HEK293 (cell line): ENCODE results near the gene REV3L.

ENCODE experiments used
- BCL11B ChIP-seq: fragments of 450-650 bp; formaldehyde crosslinking; IDR thresholded peaks from 2 replicates; pipeline ENCODE4 v1.5.1; 2016; ENCODE audit warnings: low read depth, missing biosample characterization, missing genetic modification characterization
- EGR2 ChIP-seq: fragments of 450-650 bp; formaldehyde crosslinking; IDR thresholded peaks from 2 replicates; pipeline ENCODE4 v1.5.1; 2016; ENCODE audit warnings: low read depth, missing biosample characterization, missing genetic modification characterization
- GLIS1 ChIP-seq: fragments of 450-650 bp; formaldehyde crosslinking; IDR thresholded peaks from 2 replicates; pipeline ENCODE4 v1.5.1; 2016; ENCODE audit warnings: missing biosample characterization, missing genetic modification characterization
- GLIS2 ChIP-seq: fragments of 450-650 bp; formaldehyde crosslinking; IDR thresholded peaks from 2 replicates; pipeline ENCODE4 v1.5.1; 2016; ENCODE audit warnings: missing biosample characterization, missing genetic modification characterization
- HOXC10 ChIP-seq: sonication (generic); formaldehyde crosslinking; IDR thresholded peaks from 2 replicates; pipeline ENCODE4 v1.8.1; 2023; ENCODE audit warnings: mild to moderate bottlenecking, missing genetic modification reagents
- KLF10 ChIP-seq: fragments of 450-650 bp; IDR thresholded peaks from 2 replicates; pipeline ENCODE4 v1.5.1; 2018; ENCODE audit warnings: missing biosample characterization, mild to moderate bottlenecking, missing genetic modification characterization
- REPIN1 ChIP-seq: fragments of 450-650 bp; formaldehyde crosslinking; IDR thresholded peaks from 2 replicates; pipeline ENCODE4 v1.5.1; 2017; ENCODE audit warnings: missing biosample characterization, missing genetic modification characterization, low read depth
- SP3 ChIP-seq: fragments of 450-650 bp; formaldehyde crosslinking; IDR thresholded peaks from 2 replicates; pipeline ENCODE4 v1.5.1; 2016; ENCODE audit warnings: missing biosample characterization, missing genetic modification characterization
- ZBTB20 ChIP-seq: fragments of 450-650 bp; formaldehyde crosslinking; IDR thresholded peaks from 2 replicates; pipeline ENCODE4 v1.5.1; 2016; ENCODE audit warnings: missing biosample characterization, missing genetic modification characterization
- ZBTB8A ChIP-seq: fragments of 450-650 bp; formaldehyde crosslinking; IDR thresholded peaks from 2 replicates; pipeline ENCODE4 v1.5.1; 2016; ENCODE audit warnings: missing biosample characterization, missing genetic modification characterization
- ZNF140 ChIP-seq: fragments of 450-650 bp; formaldehyde crosslinking; IDR thresholded peaks from 2 replicates; pipeline ENCODE4 v1.5.1; 2016; ENCODE audit warnings: missing biosample characterization, missing genetic modification characterization
- ZNF324 ChIP-seq: fragments of 450-650 bp; formaldehyde crosslinking; IDR thresholded peaks from 2 replicates; pipeline ENCODE4 v1.5.1; 2016; ENCODE audit warnings: missing biosample characterization, missing genetic modification characterization
- ZNF561 ChIP-seq: fragments of 450-650 bp; IDR thresholded peaks from 2 replicates; pipeline ENCODE4 v1.5.1; 2018; ENCODE audit warnings: missing biosample characterization, missing genetic modification characterization, borderline replicate concordance
- ZNF596 ChIP-seq: fragments of 450-650 bp; IDR thresholded peaks from 2 replicates; pipeline ENCODE4 v1.5.0; 2018; ENCODE audit warnings: missing biosample characterization, mild to moderate bottlenecking, missing genetic modification characterization, moderate library complexity
- ZNF629 ChIP-seq: fragments of 450-650 bp; formaldehyde crosslinking; IDR thresholded peaks from 2 replicates; pipeline ENCODE4 v1.5.1; 2017; ENCODE audit warnings: missing biosample characterization, missing genetic modification characterization
- ZNF785 ChIP-seq: fragments of 450-650 bp; formaldehyde crosslinking; IDR thresholded peaks from 2 replicates; pipeline ENCODE4 v1.5.1; 2016; ENCODE audit warnings: missing biosample characterization, missing genetic modification characterization
- ZXDB ChIP-seq: fragments of 450-650 bp; formaldehyde crosslinking; IDR thresholded peaks from 2 replicates; pipeline ENCODE4 v1.5.1; 2016; ENCODE audit warnings: missing biosample characterization, missing genetic modification characterization
- TF ChIP-seq, protein P1 (sequence below): fragments of 450-650 bp; formaldehyde crosslinking; IDR thresholded peaks from 2 replicates; pipeline ENCODE4 v1.5.1; 2017; ENCODE audit warnings: missing biosample characterization, missing genetic modification characterization
- TF ChIP-seq, protein P2 (sequence below): fragments of 450-650 bp; formaldehyde crosslinking; IDR thresholded peaks from 2 replicates; pipeline ENCODE4 v1.5.1; 2016; ENCODE audit warnings: missing biosample characterization, missing genetic modification characterization
- TF ChIP-seq, protein P3 (sequence below): fragments of 450-650 bp; formaldehyde crosslinking; IDR thresholded peaks from 2 replicates; pipeline ENCODE4 v1.5.1; 2017; ENCODE audit warnings: missing biosample characterization, missing genetic modification characterization
- TF ChIP-seq, protein P4 (sequence below): fragments of 450-650 bp; formaldehyde crosslinking; IDR thresholded peaks from 2 replicates; pipeline ENCODE4 v1.5.1; 2016; ENCODE audit warnings: missing biosample characterization, missing genetic modification characterization
- TF ChIP-seq, protein P5 (sequence below): fragments of 450-650 bp; formaldehyde crosslinking; IDR thresholded peaks from 2 replicates; pipeline ENCODE4 v1.5.1; 2016; ENCODE audit warnings: missing biosample characterization, missing genetic modification characterization
- TF ChIP-seq, protein P6 (sequence below): fragments of 450-650 bp; formaldehyde crosslinking; IDR thresholded peaks from 2 replicates; pipeline ENCODE4 v1.5.1; 2017; ENCODE audit warnings: missing biosample characterization, mild to moderate bottlenecking, missing genetic modification characterization, moderate library complexity
- TF ChIP-seq, protein P7 (sequence below): fragments of 450-650 bp; formaldehyde crosslinking; IDR thresholded peaks from 2 replicates; pipeline ENCODE4 v1.5.1; 2016; ENCODE audit warnings: missing biosample characterization, missing genetic modification characterization

The REV3L gene

DNA sequence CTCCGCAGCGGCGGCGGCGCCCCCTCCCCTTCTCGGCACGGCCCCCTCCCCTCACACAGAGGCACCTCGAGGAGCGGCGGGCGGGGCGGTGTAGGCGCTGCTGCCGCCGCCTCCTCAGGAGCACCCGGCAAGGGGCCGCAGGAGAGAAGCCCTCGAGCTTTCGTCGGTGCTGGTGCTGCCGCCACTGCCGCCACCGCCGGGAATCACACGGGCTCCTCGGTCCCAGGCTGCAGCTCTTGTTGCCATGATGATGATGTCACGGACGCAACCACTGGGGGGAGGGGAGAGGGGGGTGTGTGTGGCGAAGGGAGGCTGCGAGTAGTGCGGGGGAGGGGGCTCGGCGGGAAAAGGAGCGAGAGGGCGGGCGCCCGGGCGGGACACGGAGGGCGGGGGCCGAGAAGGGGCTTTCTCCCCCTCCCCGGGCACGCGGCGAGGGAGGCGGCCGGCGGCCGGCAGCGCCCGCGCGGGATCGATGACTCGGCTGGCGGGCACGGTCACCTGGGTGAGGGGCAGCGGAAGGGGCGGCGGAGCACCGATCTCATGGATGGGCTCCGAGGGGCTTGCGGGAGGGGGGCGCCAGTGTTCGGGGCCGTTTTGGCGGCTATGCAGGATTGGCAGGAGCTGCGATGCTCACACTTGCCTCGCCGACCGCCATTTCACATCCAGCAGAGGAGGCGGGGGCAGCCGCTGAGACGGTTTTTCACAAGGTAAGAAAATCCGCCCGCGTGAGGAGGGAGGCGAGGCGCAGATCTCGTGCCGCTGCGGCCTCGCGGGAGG lies at the start of gene REV3L (continued):
- peak; percentile 72 for TF ChIP-seq ZBTB20 (tag by site-specific recombination)
- TF ChIP-seq, protein P1, sequence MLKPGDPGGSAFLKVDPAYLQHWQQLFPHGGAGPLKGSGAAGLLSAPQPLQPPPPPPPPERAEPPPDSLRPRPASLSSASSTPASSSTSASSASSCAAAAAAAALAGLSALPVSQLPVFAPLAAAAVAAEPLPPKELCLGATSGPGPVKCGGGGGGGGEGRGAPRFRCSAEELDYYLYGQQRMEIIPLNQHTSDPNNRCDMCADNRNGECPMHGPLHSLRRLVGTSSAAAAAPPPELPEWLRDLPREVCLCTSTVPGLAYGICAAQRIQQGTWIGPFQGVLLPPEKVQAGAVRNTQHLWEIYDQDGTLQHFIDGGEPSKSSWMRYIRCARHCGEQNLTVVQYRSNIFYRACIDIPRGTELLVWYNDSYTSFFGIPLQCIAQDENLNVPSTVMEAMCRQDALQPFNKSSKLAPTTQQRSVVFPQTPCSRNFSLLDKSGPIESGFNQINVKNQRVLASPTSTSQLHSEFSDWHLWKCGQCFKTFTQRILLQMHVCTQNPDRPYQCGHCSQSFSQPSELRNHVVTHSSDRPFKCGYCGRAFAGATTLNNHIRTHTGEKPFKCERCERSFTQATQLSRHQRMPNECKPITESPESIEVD (tag by site-specific recombination): no peak
- TF ChIP-seq ZNF596: peak; percentile 78
- 0 out of 2 replicates have a peak, but pooled peaks have one; percentile 61 for TF ChIP-seq ZNF324 (tag by site-specific recombination)
- TF ChIP-seq, protein P2, sequence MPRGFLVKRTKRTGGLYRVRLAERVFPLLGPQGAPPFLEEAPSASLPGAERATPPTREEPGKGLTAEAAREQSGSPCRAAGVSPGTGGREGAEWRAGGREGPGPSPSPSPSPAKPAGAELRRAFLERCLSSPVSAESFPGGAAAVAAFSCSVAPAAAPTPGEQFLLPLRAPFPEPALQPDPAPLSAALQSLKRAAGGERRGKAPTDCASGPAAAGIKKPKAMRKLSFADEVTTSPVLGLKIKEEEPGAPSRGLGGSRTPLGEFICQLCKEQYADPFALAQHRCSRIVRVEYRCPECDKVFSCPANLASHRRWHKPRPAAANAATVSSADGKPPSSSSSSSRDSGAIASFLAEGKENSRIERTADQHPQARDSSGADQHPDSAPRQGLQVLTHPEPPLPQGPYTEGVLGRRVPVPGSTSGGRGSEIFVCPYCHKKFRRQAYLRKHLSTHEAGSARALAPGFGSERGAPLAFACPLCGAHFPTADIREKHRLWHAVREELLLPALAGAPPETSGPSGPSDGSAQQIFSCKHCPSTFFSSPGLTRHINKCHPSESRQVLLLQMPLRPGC (tag by site-specific recombination): peak; percentile 9; the same call in 1 of the 2 replicates
- peak; percentile 33; the same call in 1 of the 2 replicates for TF ChIP-seq ZNF561
- TF ChIP-seq, protein P3, sequence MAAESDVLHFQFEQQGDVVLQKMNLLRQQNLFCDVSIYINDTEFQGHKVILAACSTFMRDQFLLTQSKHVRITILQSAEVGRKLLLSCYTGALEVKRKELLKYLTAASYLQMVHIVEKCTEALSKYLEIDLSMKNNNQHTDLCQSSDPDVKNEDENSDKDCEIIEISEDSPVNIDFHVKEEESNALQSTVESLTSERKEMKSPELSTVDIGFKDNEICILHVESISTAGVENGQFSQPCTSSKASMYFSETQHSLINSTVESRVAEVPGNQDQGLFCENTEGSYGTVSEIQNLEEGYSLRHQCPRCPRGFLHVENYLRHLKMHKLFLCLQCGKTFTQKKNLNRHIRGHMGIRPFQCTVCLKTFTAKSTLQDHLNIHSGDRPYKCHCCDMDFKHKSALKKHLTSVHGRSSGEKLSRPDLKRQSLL (tag by site-specific recombination): no peak
- peak; percentile 22 for TF ChIP-seq GLIS1 (tag by site-specific recombination)
- TF ChIP-seq, protein P4, sequence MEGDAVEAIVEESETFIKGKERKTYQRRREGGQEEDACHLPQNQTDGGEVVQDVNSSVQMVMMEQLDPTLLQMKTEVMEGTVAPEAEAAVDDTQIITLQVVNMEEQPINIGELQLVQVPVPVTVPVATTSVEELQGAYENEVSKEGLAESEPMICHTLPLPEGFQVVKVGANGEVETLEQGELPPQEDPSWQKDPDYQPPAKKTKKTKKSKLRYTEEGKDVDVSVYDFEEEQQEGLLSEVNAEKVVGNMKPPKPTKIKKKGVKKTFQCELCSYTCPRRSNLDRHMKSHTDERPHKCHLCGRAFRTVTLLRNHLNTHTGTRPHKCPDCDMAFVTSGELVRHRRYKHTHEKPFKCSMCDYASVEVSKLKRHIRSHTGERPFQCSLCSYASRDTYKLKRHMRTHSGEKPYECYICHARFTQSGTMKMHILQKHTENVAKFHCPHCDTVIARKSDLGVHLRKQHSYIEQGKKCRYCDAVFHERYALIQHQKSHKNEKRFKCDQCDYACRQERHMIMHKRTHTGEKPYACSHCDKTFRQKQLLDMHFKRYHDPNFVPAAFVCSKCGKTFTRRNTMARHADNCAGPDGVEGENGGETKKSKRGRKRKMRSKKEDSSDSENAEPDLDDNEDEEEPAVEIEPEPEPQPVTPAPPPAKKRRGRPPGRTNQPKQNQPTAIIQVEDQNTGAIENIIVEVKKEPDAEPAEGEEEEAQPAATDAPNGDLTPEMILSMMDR (tag by site-specific recombination): peak; percentile 35; the same call in 1 of the 2 replicates
- TF ChIP-seq, protein P5, sequence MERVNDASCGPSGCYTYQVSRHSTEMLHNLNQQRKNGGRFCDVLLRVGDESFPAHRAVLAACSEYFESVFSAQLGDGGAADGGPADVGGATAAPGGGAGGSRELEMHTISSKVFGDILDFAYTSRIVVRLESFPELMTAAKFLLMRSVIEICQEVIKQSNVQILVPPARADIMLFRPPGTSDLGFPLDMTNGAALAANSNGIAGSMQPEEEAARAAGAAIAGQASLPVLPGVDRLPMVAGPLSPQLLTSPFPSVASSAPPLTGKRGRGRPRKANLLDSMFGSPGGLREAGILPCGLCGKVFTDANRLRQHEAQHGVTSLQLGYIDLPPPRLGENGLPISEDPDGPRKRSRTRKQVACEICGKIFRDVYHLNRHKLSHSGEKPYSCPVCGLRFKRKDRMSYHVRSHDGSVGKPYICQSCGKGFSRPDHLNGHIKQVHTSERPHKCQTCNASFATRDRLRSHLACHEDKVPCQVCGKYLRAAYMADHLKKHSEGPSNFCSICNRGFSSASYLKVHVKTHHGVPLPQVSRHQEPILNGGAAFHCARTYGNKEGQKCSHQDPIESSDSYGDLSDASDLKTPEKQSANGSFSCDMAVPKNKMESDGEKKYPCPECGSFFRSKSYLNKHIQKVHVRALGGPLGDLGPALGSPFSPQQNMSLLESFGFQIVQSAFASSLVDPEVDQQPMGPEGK (tag by site-specific recombination): peak; percentile 87
- peak; percentile 65 for TF ChIP-seq HOXC10 (CRISPR knock-in tag)
- TF ChIP-seq ZNF140 (tag by site-specific recombination): no peak
- no peak for TF ChIP-seq BCL11B (tag by site-specific recombination)
- TF ChIP-seq ZNF629 (tag by site-specific recombination): peak; percentile 95
- TF ChIP-seq EGR2 (tag by site-specific recombination): peak; percentile 74; the same call in 1 of the 2 replicates
- no peak for TF ChIP-seq REPIN1 (tag by site-specific recombination)
- peak; percentile 77 for TF ChIP-seq SP3
- 0 out of 2 replicates have a peak, but pooled peaks have one; percentile 8 for TF ChIP-seq ZNF785 (tag by site-specific recombination)
- peak; percentile 83 for TF ChIP-seq GLIS2 (tag by site-specific recombination)
- TF ChIP-seq, protein P6, sequence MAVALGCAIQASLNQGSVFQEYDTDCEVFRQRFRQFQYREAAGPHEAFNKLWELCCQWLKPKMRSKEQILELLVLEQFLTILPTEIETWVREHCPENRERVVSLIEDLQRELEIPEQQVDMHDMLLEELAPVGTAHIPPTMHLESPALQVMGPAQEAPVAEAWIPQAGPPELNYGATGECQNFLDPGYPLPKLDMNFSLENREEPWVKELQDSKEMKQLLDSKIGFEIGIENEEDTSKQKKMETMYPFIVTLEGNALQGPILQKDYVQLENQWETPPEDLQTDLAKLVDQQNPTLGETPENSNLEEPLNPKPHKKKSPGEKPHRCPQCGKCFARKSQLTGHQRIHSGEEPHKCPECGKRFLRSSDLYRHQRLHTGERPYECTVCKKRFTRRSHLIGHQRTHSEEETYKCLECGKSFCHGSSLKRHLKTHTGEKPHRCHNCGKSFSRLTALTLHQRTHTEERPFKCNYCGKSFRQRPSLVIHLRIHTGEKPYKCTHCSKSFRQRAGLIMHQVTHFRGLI (tag by site-specific recombination): no peak
- peak; percentile 94 for TF ChIP-seq KLF10 (tag by site-specific recombination)
- TF ChIP-seq ZBTB8A (tag by site-specific recombination): peak; percentile 99
- TF ChIP-seq ZXDB (tag by site-specific recombination): peak; percentile 80; the same call in 1 of the 2 replicates
- TF ChIP-seq, protein P7, sequence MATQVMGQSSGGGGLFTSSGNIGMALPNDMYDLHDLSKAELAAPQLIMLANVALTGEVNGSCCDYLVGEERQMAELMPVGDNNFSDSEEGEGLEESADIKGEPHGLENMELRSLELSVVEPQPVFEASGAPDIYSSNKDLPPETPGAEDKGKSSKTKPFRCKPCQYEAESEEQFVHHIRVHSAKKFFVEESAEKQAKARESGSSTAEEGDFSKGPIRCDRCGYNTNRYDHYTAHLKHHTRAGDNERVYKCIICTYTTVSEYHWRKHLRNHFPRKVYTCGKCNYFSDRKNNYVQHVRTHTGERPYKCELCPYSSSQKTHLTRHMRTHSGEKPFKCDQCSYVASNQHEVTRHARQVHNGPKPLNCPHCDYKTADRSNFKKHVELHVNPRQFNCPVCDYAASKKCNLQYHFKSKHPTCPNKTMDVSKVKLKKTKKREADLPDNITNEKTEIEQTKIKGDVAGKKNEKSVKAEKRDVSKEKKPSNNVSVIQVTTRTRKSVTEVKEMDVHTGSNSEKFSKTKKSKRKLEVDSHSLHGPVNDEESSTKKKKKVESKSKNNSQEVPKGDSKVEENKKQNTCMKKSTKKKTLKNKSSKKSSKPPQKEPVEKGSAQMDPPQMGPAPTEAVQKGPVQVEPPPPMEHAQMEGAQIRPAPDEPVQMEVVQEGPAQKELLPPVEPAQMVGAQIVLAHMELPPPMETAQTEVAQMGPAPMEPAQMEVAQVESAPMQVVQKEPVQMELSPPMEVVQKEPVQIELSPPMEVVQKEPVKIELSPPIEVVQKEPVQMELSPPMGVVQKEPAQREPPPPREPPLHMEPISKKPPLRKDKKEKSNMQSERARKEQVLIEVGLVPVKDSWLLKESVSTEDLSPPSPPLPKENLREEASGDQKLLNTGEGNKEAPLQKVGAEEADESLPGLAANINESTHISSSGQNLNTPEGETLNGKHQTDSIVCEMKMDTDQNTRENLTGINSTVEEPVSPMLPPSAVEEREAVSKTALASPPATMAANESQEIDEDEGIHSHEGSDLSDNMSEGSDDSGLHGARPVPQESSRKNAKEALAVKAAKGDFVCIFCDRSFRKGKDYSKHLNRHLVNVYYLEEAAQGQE (tag by site-specific recombination): peak; percentile 16; the same call in 1 of the 2 replicates
- TF ChIP-seq, all 188 proteins: peak for 57
